ENCODE data around the gene LMOD1. TPM values are rescaled to one million over a fixed set of nuclear protein-coding genes. Genes with fewer than 3 reads are reported as not detected.
A peak's percentile ranks its signal among the peaks of the same experiment; 100 is the strongest.

Gene LMOD1
- under 0.01 and 0.10 TPM in 2 replicates for total RNA-seq

DNA sequence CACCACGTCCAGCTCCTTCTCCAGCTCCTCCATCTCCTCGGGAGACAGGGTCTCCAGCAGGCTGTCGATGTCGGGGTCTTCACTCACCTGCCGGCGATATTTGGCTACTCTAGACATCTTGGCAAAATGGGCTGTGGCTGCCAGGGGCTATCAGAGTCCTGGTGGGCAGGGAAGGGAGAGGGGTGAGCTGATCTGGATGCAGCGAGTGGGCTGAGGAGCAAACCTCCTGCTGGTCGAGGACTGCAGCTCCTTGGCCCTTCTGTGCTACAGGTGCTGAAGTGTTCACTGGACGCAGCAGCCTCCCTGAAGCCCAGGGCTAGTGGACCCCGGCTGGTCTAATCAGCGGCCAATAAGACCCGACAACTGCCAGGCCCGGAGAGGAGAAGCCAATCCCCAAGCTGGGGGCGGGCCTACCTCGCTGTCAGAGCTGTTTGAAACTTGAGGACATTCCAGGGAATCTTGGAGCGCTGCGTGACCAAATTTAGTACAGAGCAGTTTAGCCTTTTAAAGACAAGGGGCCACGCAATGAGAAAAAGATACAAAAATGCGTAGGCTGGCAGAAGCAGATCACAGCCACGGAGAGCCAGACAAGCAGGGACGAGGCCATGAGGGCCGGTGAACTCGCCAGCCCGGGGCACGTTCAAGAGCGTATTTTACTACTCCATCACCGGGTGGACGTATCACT lies at the start of gene LMOD1:
LMOD1 (minus strand) TSS at position 325 of the 685 bp plus-strand sequence; CDS start at position 117, 208 bp downstream.

DNA sequence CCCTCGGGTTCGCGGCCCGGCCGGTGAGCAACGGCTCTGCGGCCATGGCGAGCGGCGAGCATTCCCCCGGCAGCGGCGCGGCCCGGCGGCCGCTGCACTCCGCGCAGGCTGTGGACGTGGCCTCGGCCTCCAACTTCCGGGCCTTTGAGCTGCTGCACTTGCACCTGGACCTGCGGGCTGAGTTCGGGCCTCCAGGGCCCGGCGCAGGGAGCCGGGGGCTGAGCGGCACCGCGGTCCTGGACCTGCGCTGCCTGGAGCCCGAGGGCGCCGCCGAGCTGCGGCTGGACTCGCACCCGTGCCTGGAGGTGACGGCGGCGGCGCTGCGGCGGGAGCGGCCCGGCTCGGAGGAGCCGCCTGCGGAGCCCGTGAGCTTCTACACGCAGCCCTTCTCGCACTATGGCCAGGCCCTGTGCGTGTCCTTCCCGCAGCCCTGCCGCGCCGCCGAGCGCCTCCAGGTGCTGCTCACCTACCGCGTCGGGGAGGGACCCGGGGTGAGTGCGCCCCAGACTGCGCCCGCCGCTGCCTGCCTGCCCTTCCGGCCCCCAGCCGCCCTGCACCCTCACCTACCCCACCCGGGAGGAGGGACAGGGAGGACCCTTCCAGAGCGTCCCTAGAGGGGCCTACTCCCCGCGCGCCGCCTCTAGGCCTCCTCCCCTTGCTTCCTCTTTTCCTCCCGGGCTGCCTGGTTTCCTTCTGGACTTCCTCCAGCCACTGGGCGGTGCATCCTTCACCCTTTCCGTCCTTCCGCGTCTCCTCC lies 36.5 kb upstream of the LMOD1 start, which contains the start of gene RNPEP:
RNPEP (plus strand) TSS at position 26 of the 757 bp plus-strand sequence; CDS start at position 45, 19 bp downstream.

DNA sequence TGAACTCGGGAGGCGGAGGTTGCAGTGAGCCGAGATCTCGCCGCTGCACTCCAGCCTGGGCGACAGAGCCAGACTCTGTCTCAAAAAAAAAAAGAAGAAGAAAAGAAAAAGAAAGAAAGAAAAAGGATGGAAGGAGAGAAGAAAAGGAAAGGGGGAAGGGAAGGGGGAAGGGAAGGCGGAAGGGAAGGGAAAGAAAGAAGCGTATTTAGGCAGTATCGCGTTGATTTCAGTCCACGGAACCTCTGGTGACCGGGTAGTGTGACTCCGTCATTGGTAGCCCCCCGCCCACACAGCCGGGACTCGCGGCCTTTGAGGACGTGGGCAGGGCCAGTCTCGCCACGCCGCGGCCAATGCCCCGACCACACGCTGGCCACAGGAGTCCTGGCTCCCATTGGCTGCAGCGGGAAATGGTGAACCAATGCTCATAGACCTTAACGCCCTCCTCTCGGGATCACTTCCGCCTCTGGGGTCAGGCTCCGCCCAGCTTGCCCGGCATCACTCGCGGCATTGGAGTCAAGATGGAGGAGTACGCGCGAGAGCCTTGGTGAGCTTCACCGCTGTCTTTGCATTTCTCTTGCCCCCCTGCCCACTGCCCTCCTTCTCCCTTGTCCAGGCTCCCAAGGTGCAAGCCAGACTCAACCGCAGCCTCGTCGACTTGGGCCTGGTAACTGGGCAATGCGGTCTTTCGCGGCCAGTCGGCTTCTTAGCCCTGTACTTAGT lies 8.8 kb upstream of the LMOD1 start, which contains the start of gene TIMM17A:
TIMM17A (plus strand) TSS at position 495 of the 720 bp plus-strand sequence; CDS start at position 519, 24 bp downstream.

DNA sequence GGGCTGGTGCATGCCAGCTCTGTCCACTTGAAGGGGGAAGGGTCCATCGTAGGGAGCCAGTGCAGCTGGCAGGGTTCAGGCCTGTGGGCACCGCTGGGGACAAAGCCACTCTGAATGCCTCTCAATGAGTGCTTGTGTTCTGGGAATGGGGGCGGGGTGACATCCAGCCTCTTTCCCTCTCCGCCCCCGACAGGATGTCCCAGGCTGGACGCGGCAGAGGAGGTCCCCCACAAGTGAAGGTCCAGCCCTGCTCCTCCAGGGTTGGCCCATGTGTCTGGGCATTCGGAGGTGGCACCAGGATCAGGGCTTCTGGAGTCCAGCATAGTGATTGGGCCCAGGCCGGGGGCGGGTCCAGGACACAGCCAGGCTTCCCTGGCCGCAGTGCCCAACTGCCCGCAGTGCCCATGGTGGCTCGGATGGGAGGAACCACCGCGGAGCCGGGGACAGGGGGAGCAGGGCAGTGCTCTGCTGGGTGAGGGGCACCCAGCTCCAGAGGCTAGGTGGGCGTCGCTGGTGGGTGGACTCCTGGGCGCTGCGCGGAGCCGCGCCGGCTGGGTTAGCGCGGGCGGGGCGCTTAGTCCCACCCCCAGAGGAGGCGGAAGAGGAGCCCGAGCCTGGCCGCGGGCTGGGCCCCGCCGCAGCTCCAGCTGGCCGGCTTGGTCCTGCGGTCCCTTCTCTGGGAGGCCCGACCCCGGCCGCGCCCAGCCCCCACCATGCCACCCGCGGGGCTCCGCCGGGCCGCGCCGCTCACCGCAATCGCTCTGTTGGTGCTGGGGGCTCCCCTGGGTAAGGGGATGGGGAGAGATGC lies 57.9 kb downstream of the LMOD1 start, which contains the start of gene SHISA4:
SHISA4 (plus strand) TSS at position 617 of the 808 bp plus-strand sequence; CDS start at position 714, 97 bp downstream.

Small RNAs within 50 kb of the gene (small RNA-seq; reads per million reads assigned to genes)
- gene MIR6739 = 0.19 reads per million
- gene RF00156 = 0.34 reads per million, percentile 14 among the genes with 10 or more reads in this experiment

Other genes with a start within 250 kb of the LMOD1 start
- 37.9 and 50.2 TPM in 2 replicates for gene IPO9, start 117.4 kb downstream of the LMOD1 start, total RNA-seq
- 17.4 and 20.3 TPM in 2 replicates for gene SHISA4, start 57.6 kb downstream of the LMOD1 start, total RNA-seq
- gene TIMM17A, start 9.0 kb upstream of the LMOD1 start, total RNA-seq = 49.6 and 66.3 TPM in 2 replicates
- gene RNPEP, start 36.1 kb upstream of the LMOD1 start, total RNA-seq = 63.6 and 76.4 TPM in 2 replicates
- gene ELF3, start 64.0 kb upstream of the LMOD1 start, total RNA-seq = 0.10 and 0.65 TPM in 2 replicates
- not detected in 2 replicates for gene GPR37L1, start 176.4 kb upstream of the LMOD1 start, total RNA-seq
- gene ARL8A, start 198.2 kb upstream of the LMOD1 start, total RNA-seq = 32.0 and 39.6 TPM in 2 replicates
- 0.76 TPM in 1 of 2 replicates, not detected in the other for gene PTPN7, start 214.1 kb upstream of the LMOD1 start, total RNA-seq
- under 0.01 TPM in 1 of 2 replicates, not detected in the other for gene LGR6, start 247.3 kb upstream of the LMOD1 start, total RNA-seq

Data from vein endothelial cell (primary cell).